ENCODE measurements around the gene TMEM236.

DNA sequence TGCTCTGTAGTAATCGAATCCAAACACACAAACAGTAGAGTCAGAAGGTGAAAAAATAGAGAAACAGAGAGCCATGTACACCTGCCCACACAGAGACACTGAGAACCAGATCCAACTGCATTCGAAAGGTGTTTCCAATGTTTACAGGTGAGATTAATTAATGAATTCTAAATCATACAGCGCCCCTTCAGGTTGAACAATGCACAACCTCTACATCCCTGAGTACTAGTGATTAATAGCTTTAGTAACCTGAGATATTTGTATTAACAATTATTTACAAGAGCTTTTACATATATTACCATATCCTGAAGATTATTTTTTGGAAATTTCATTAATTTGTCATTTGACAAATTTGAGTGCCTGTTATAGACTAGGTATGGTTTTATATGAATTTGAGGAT, 49.5 kb downstream of the TMEM236 start:
- TF ChIP-seq POLR2A (IDR thresholded peaks at IDR 0.05), result no peak
- peak in 3 of 6 experiments; percentile 45 to 46 (median 46) for TF ChIP-seq CTCF (IDR thresholded peaks at IDR 0.05)

All from Peyer's patch (tissue), 4 donors.